Cardiac muscle cell (in vitro differentiated cells and primary cell): ENCODE results near the gene SLIT1. TPM values are rescaled to one million over a fixed set of nuclear protein-coding genes. Genes with fewer than 3 reads are reported as not detected.

Source experiments
- DNase-seq, 2 donors: peaks; one replicate each; pipeline versions ENCODE4 v3.0.0 to v3.0.0-alpha.2; 2010 to 2017; ENCODE audit warnings: low read depth in 1 of 2, low spot score in 1 of 2
- H3K27ac ChIP-seq: fragments of 200-600 bp; sonication (generic); 2 replicates; pipeline ENCODE4 v1.5.1; 2016
- H3K27me3 ChIP-seq: fragments of 200-600 bp; sonication (generic); 2 replicates; pipeline ENCODE4 v1.6.0; 2016; ENCODE audit warnings: control low read depth
- H3K36me3 ChIP-seq: fragments of 200-600 bp; sonication (generic); 2 replicates; pipeline ENCODE4 v1.5.1; 2016; ENCODE audit warnings: control low read depth
- H3K4me1 ChIP-seq: fragments of 200-600 bp; sonication (generic); 2 replicates; pipeline ENCODE4 v1.8.1; 2017; ENCODE audit warnings: low read depth, mild to moderate bottlenecking, mixed run types
- H3K4me3 ChIP-seq: fragments of 200-600 bp; sonication (generic); 2 replicates; pipeline ENCODE4 v1.5.1; 2016; ENCODE audit warnings: mild to moderate bottlenecking
- H3K9me3 ChIP-seq: fragments of 200-600 bp; sonication (generic); 2 replicates; pipeline ENCODE4 v1.5.1; 2017; ENCODE audit warnings: low read depth, mild to moderate bottlenecking, control low read depth
- CTCF ChIP-seq: IDR thresholded peaks from 2 replicates; pipeline ENCODE4 v1.5.1; 2012; ENCODE audit warnings: low read depth, mild to moderate bottlenecking, low read length
- polyA plus RNA-seq: library from polyadenylated mRNA; unstranded; fragments of >200 nt; fragmentation: Nextera tagmentation; extraction: Ambion mirVana; gene quantifications from 2 replicates; pipeline ENCODE4 v1.2.1, GENCODE V29; 2016
- total RNA-seq: library from RNA; depleted of rRNA; stranded (reverse); fragments of >200 nt; gene quantifications from 2 replicates; pipeline ENCODE4 v1.2.3, GENCODE V29; 2016

The SLIT1 gene
- total and polyA plus RNA-seq, 2 experiments from 2014 or later, result 3.3 to 11.0 TPM

DNA sequence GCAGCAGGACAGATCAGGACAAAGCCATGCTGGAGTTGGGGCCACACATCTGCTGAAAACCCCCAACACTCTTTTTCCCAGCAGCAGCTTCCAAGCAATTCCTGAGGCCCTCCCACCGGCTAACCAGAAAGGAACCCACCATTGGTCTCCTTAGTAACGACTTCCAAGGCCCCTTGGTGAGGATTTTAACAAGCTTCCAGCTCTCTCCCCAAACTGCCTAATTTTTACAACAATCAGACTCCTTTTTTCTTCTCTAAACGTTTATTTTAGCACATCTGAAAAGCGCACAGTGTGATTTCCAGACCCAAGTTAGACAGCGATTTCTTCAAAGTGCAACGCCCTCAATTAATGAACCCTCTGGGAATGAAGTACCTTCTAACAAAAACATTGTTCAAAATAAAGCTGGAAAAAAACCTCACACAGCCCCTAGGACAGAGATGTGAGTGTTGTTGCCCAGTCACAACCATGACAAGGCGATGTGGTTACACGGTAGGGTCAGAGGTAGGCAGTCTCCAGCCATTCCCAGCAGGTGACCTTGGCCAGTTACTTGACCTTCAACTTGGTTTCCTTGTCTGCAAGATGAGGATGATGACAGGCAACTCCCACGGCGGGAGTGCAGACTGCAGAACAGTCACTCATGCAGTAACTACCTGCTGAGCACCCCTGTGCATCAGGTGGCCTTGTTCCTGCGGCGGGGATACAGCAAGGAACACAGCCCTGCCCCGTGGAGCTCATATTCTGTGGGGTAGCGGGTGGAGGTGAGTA lies 82.3 kb downstream of the SLIT1 start:
- no peaks in the 10 kb centered on the region for H3K9me3 ChIP-seq
- no peak for DNase-seq
- H3K4me3 ChIP-seq, result no peak overlapping the region
- H3K27ac ChIP-seq, result no peak overlapping the region
- H3K36me3 ChIP-seq, result no peaks in the 10 kb centered on the region
- no peak for TF ChIP-seq CTCF
- H3K4me1 ChIP-seq, result peaks cover 29% of the 10 kb centered on the region
- no peaks in the 10 kb centered on the region for H3K27me3 ChIP-seq

- Histone ChIP-seq H3K27me3 (no peaks in the 10 kb centered on the region), H3K27ac (no peak overlapping the region), H3K4me1 (peaks cover 39% of the 10 kb centered on the region), H3K9me3 (no peaks in the 10 kb centered on the region), H3K36me3 (no peaks in the 10 kb centered on the region), H3K4me3 (no peak overlapping the region)
- DNase-seq, result no peak
- TF ChIP-seq CTCF, result no peak
Measured at GRCh38 chr10:97102441-97102840, 83.3 kb downstream of the SLIT1 start.

GRCh38 chr10:97101166-97101940 lies 84.4 kb downstream of the SLIT1 start:
- Histone ChIP-seq H3K4me3 (no peak overlapping the region), H3K27me3 (no peaks in the 10 kb centered on the region), H3K36me3 (no peaks in the 10 kb centered on the region), H3K27ac (no peak overlapping the region), H3K9me3 (no peaks in the 10 kb centered on the region), H3K4me1 (peaks cover 49% of the 10 kb centered on the region)
- no peak for DNase-seq
- no peak for TF ChIP-seq CTCF

GRCh38 chr10:97100657-97101056 lies 85.1 kb downstream of the SLIT1 start:
- no peak for DNase-seq
- H3K4me1 ChIP-seq, result peaks cover 55% of the 10 kb centered on the region
- H3K4me3 ChIP-seq, result no peak overlapping the region
- TF ChIP-seq CTCF, result no peak
- no peaks in the 10 kb centered on the region for H3K36me3 ChIP-seq
- H3K27me3 ChIP-seq, result no peaks in the 10 kb centered on the region
- H3K27ac ChIP-seq, result no peak overlapping the region
- H3K9me3 ChIP-seq, result no peaks in the 10 kb centered on the region

DNA sequence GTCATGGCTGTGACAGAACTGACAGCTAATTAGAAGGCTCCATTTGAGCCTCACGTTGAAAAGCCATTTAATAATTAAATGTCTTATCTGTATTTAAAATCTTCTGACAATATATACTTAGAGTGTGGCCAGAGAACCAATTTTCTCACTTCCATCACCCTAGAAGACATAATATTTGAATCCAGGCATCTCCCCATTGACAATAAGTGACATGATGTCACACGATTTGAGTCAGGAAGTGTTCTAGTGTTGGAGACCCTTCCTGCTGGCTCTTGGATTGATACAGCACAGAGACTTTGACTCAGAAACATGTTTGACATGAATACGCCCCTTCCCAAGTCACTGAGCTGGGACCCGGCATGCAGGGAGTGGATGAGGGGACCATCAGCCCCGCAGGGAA lies 85.9 kb downstream of the SLIT1 start:
- Histone ChIP-seq H3K27me3 (no peaks in the 10 kb centered on the region), H3K27ac (no peak overlapping the region), H3K4me3 (no peak overlapping the region), H3K36me3 (no peaks in the 10 kb centered on the region), H3K4me1 (peaks cover 57% of the 10 kb centered on the region), H3K9me3 (no peaks in the 10 kb centered on the region)
- no peak for DNase-seq
- TF ChIP-seq CTCF, result no peak
